ENCODE data around the gene CCDC40.

The CCDC40 gene

DNA sequence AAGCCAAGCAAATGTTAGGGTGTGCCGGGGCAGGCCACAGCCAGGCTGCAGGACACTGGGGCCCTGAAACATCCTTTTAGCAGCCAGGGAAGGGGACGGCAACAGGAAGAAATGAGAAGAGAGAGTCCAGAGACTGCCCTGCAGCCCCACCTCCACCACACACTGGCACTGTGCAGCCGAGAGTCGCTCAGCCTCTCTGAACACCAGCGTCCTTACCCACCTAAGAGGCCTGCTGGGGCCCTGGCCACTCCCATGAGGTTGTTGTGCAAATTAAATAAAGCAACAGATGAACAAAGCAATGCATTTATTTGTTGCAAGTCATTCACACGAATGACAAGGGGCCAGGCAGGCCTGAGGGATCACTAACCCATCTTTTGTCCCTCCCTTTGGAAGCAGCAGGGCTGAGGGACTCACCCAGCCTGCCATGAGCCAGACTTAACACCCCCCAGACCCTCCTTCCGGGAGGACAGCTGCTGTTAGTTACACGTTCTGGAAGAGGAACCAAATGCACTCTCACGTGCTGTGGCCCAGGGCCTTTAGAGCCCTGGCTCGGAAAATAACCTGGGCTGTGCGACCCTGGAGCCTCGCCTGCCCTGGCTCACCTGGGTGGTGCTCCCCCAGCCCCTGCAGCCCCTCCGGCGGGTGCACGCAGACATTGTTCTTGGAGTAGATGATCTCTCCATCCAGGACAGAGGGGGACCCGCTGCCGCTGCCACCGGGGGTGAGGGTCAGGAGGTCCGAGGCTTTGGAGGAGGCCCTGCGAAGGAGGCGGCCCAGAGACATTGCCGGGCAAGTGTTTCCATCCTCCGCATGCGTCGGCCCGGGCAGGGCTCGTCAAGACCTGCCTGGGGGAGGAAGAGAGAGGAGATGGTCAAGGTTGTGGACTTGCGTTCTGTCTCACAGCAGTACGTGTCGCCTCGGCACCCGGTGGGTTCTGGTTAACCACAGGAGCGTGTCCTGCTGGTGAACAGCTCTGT, 23.4 kb upstream of the CCDC40 start:
- TF ChIP-seq, protein P1, sequence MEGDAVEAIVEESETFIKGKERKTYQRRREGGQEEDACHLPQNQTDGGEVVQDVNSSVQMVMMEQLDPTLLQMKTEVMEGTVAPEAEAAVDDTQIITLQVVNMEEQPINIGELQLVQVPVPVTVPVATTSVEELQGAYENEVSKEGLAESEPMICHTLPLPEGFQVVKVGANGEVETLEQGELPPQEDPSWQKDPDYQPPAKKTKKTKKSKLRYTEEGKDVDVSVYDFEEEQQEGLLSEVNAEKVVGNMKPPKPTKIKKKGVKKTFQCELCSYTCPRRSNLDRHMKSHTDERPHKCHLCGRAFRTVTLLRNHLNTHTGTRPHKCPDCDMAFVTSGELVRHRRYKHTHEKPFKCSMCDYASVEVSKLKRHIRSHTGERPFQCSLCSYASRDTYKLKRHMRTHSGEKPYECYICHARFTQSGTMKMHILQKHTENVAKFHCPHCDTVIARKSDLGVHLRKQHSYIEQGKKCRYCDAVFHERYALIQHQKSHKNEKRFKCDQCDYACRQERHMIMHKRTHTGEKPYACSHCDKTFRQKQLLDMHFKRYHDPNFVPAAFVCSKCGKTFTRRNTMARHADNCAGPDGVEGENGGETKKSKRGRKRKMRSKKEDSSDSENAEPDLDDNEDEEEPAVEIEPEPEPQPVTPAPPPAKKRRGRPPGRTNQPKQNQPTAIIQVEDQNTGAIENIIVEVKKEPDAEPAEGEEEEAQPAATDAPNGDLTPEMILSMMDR (IDR thresholded peaks at IDR 0.05; ENCODE audit: low read depth, low read length) = no peak

DNA sequence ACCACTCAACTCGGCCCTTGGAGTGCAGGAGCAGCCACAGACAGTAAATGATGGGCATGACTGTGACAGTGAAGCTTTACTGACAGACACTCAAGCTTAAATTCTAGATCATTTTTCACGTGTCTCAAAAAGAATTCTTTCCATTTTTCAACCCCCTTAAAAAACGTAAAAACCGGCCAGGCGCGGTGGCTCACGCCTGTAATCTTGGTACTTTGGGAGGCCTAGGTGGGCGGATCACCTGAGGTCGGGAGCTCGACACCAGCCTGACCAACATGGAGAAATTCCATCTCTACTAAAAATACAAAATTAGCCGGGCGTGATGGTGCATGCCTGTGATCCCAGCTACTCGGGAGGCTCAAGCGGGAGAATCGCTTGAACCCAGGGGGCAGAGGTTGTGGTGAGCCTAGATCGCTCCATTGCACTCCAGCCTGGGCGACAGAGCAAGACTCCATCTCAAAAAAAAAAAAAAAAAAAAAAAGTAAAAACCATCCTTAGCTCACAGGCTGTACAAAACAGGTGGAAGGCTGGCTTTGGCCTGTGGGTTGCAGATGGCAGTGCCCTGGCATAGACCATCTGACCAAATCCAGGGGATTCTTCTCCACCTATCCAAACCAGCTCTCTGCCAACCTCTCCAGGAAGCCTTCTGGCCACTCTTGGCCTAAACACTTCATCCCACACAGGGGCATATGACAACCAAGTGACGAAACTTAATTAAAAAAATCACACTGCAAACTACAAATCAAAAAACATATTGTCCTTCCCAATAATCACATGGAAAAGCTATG, 19.0 kb upstream of the CCDC40 start:
- no peak overlapping the region for H3K4me3 ChIP-seq (ENCODE audit: low read depth, low read length)

More for the DNA sequence above, 23.4 kb upstream of the CCDC40 start:
- peaks cover 76% of the 10 kb centered on the region for H3K36me3 ChIP-seq
- H3K9me3 ChIP-seq (ENCODE audit: severe bottlenecking) = no peaks in the 10 kb centered on the region
- H3K27ac ChIP-seq = no peak overlapping the region
- H3K4me3 ChIP-seq (ENCODE audit: low read depth, low read length) = no peak overlapping the region
- no peak for DNase-seq
- H3K27me3 ChIP-seq (ENCODE audit: insufficient read depth, low read depth, severe bottlenecking) = no peaks in the 10 kb centered on the region

DNA sequence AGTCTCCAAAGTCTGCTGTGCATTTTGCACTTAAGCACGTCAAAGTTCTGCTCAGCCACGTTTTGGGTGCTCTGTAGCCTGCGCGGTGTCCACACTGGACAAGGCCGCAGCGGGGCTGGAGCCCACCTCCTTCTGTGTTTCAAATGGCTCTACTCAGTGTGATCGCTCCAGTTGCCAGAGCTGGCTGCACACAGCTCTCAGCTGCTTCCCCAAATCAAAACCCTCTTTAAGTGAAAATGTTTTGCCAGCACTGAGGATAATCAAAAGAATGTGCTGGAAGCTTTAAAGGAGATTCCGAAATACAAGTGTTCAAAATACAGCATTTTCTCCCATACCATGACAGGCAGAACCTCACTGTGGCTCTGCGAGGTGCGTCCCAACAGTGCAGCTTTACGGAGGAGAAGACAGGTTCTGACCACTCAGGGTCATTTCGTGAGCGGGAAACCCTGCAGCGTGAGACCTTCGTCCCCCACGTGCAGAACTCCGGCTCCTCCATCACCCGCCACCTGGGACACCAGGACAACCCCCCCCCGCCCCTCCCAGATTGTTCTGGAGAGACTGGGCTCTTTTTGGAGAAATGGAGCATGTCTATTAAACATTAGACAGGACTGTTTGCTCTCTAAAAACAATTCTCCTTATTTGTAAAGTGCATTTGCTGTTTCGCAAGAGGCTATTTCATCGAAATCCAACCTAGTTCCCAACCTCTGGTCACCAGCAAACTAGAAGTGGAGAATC, 17.4 kb upstream of the CCDC40 start:
- Histone ChIP-seq H3K9me3 (ENCODE audit: severe bottlenecking) (no peaks in the 10 kb centered on the region), H3K4me3 (ENCODE audit: low read depth, low read length) (no peak overlapping the region), H3K27me3 (ENCODE audit: insufficient read depth, low read depth, severe bottlenecking) (no peaks in the 10 kb centered on the region), H3K27ac (no peak overlapping the region; the same call in 1 of the 2 replicates), H3K36me3 (peaks cover 32% of the 10 kb centered on the region)
- no peak for DNase-seq
- TF ChIP-seq, protein P1 (IDR thresholded peaks at IDR 0.05; ENCODE audit: low read depth, low read length) = no peak

More for the DNA sequence above, 19.0 kb upstream of the CCDC40 start:
- H3K27me3 ChIP-seq (ENCODE audit: insufficient read depth, low read depth, severe bottlenecking) = no peaks in the 10 kb centered on the region
- H3K9me3 ChIP-seq (ENCODE audit: severe bottlenecking) = no peaks in the 10 kb centered on the region
- H3K27ac ChIP-seq = no peak overlapping the region
- DNase-seq = no peak
- peaks cover 48% of the 10 kb centered on the region for H3K36me3 ChIP-seq
- TF ChIP-seq, protein P1 (IDR thresholded peaks at IDR 0.05; ENCODE audit: low read depth, low read length) = no peak

DNA sequence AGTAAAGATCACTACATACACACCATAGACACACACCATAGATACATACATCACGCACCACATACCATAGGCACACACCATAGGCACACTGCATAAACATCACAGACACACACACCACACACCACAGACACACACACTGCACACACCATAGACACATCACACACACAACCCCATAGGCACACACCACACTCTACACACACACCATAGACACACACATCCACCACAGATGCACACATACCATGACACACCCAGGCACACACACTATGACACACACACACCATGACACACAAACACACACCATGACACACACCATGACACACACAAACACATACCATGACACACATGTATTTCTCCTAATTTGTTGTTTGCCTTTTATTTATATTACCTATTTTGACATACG, 14.8 kb upstream of the CCDC40 start:
- TF ChIP-seq, protein P1 (IDR thresholded peaks at IDR 0.05; ENCODE audit: low read depth, low read length) = no peak
- no peak overlapping the region for H3K27ac ChIP-seq
- no peaks in the 10 kb centered on the region for H3K9me3 ChIP-seq (ENCODE audit: severe bottlenecking)
- no peaks in the 10 kb centered on the region for H3K27me3 ChIP-seq (ENCODE audit: insufficient read depth, low read depth, severe bottlenecking)
- H3K36me3 ChIP-seq = peaks cover 26% of the 10 kb centered on the region
- DNase-seq = no peak
- no peak overlapping the region for H3K4me3 ChIP-seq (ENCODE audit: low read depth, low read length)

DNA sequence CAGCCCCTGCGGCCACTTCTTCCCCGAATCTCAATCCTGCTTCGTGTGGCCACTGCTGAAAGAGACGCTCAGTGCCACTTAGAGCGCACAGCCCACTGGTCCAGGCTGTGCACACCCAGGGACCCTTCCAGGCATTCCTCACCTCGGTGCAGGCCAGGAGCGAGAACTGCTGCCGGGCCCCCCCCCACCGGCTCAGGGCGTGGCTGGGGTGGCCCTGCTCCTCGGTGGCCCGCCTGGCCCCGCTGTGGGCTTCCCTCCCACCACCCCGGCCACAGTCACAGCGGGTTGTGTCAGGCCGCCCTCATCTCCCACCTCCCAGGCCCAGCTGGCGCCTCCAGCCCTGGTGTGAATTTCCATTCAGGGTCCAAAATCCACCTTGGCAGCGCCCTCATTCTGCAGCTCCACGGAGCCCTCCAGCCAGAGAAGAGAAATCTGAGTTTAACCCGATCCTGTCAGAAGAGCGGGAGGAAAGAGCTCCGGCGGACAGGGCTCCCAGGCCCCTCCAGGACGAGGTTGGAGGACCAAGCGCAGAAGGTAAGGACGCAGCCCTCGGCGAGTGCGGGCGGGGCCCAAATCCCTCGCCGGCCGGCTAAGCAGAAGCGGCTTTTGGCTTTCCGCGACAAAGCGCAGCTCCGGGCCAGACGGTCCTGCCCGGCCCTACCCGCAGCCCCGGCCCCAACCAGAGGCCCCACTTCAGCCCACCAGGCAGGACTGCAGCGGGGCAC, 12.8 kb upstream of the CCDC40 start:
- H3K27me3 ChIP-seq (ENCODE audit: insufficient read depth, low read depth, severe bottlenecking) = no peaks in the 10 kb centered on the region
- TF ChIP-seq, protein P1 (IDR thresholded peaks at IDR 0.05; ENCODE audit: low read depth, low read length) = no peak
- peak overlapping the region; percentile 9 for H3K4me3 ChIP-seq (ENCODE audit: low read depth, low read length)
- peak; percentile 94 for DNase-seq
- H3K27ac ChIP-seq = peak overlapping the region; percentile 96
- H3K36me3 ChIP-seq = peaks cover 31% of the 10 kb centered on the region
- H3K9me3 ChIP-seq (ENCODE audit: severe bottlenecking) = no peaks in the 10 kb centered on the region
